Activated naive CD4-positive, alpha-beta T cell treated with Interleukin-2 at 50 U/mL for 16 hours (primary cell): ENCODE measurements around the gene SCN5A.
"Not testable (repeated sequence)": the region's sequence is repeated elsewhere in the genome, so short reads cannot be mapped to it uniquely, and the experiment has no call there.

Experiments
- DNase-seq: peaks from one replicate; pipeline ENCODE4 v3.0.0-alpha.2; 2020

Gene SCN5A

DNA sequence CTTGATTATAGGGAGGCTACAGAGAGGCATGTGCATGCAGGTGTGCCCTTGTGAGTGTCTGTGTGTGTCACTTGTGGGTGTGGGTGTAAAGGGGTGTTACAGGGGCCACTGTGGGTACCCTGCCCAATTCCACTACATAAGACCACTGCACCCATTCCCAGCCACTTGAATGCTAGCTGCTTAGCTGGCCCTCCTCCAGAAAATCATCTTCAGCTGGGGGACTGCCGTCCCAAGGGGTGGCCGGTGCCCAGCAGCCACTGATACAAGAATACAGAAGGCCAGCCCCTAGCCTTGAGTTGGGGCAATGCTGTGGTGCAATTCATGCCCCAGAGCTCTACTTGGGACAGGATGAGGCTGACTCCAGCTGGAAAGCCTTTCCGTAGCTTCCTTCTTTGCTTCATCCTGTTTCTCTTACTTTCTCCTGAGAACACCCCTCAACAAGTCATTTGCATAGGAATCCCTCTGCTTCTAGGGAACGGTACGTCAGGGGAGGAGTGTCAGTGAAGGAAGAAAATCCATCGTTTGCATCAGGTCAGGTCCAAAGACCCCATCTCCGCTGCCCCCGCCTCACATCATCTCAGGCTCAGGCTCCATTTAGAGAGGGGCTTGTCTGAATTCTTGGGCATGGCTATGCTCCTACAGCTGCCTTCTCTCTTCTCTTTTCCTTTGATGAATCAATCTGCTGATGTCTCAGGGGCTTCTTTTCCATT, 72.0 kb downstream of the SCN5A start:
- DNase-seq: no peak

DNA sequence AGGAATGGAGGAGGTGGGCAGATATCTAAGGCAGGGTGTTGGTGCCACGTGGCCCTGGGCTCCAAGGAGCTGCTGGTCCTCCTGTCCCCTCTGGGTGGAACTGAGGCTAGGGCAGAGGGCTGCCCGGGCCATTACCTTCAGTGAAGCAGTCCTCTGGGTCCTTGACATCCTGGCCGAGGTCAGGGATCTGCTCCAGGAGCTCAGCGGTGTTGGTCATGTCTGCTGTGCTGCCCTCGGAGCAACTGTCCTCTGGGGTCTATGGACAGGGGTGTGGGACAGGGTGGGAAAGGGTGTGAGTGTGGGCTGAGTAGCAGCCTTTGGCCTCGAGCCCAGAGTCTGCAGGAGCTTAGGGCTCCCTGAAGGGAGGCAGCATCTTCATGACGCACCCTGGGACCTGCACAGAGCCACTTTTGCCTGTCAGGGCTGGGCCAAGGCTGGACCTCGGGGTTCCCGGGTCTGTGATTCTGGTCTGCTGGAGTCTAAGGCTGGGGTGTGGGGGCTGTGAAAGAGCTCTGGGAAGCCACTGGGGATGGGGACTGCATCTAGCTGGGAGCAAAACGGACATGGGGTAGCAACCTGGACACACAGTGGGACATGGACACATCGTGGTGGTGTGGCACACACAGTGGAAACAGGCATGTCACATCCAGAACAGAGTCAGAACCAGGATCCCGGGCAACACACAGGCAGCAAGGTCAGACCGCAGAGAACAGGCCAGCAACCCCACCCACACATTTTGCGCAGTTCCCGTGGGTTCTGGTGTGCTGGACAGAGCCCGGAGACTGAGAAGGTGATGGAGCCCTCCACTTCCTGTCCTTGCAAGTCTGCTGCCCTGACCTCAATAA, 72.7 kb downstream of the SCN5A start:
- no peak for DNase-seq

DNA sequence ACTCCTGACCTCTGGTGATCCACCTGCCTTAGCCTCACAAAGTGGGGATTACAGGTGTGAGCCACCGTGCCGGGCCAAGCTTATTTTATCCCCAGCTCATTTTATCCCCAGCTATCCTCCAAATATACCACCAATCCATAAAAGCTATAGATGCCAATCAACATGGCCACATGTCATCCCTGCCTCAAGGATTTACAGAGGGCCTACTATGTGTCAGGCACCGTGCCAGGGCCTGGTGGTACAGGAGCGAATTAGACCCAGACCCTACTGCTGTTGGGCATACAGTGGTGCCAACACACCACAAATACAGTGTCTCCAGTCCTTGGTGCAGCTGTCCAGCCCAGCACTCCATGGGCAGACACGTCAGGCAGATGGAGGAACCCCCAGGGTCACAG, 73.4 kb downstream of the SCN5A start:
- no peak for DNase-seq

DNA sequence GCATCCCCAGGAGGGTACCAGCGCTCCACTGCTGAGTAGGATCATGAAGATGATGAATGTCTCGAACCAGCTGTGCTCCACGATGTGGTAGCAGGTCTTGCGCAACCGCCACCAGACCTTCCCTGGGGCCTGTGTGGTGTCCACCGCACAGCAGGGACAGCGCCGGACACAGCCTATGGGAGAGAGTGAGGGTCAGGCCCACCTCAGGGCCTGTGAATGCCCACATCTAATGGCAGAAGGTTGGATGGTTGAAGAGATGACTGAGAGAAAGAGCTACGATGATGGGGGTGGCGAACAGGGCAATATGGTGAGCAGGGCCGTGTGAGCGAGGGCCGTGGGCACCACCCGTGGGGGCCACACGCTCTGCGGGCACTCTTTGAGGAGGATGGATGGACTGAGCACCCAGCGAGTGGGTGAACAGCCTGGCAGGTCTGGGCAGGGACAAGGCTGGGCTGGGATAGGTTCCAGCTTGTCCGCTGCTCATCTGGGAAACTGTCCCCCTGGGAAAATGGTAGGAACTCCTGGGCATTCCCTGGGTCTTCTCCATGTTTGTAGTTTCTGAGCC, 74.1 kb downstream of the SCN5A start:
- no peak for DNase-seq

DNA sequence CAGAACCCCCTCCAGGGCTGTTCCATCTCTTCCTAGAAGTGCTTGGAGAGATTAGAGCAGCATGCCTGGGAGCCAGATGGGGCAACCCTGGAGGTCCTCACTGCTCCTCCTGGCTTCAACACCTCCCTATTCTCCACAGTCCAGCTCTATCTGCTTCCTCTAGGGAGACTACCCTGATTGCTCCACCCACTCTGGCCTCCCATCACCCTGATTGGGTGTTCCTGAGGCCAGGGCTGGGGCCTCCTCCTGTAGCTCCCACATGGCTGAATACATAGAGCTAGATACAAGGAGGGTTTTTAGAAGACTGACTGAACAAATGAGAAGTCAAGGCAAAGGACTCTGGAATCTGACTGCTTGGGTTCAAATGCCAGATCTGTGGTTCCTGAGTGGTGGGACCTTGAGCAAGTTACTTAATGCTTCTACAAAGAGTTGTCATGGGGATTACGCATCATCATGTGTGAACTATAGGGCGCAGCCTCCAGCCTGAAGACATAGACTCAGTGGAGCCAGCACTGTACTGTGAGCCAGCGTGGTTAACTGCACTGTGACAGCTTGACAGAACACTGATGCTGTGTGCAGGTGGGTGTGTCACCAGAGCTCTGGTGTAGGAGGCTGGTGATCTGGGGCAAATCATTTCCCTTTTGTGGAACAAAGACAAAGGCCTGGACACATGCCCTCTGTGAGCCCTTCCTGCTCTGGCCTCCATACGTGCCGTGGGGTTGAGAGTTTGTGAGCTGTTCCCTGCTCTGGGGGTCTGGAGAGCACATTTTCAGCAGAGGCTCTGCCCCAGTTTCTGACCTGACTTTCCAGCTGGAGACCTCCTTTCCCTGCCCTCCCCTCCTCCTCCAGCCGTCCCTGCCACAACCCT, 74.8 kb downstream of the SCN5A start:
- DNase-seq: no peak

DNA sequence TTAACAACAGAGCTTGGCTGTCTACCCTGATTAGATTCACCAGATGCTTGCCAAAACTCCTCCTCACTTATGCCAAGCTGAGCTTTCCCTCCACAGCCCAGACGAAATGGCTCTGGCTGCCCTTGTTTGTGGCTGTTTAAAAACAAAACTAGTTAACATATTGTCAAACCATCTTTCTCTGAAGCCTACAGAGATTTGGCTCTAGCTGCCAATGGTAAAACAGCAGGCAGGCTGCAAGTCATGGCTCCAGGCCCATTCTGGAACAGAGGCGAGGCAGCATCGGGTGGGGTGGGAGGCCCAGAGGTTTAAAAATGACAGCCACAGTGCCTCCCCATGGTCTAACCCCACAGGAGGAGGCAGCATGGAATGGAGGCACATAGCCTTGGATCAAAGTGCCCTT, 75.9 kb downstream of the SCN5A start:
- no peak for DNase-seq

GRCh38 chr3:38573111-38573510, 76.4 kb downstream of the SCN5A start:
- DNase-seq: no peak

GRCh38 chr3:38567498-38567897, 82.0 kb downstream of the SCN5A start:
- DNase-seq: no peak

DNA sequence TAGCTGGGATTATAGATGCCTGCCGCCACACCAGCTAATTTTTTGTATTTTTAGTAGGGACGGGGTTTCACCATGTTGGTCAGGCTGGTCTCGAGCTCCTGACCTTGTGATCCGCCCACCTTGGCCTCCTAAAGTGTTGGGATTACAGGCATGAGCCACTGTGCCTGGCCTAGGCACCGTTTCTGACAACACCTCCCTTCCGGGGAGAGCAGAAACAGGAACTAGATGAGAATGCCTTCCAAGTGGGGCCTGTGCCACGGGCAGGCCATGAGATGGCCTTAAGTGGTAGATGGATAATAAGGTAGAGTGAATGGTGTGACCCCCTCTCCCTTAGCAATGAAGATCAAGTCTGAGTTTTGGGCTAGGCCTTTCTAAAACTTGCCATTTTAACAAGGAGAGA, 82.7 kb downstream of the SCN5A start:
- not testable (repeated sequence) for DNase-seq

- no peak for DNase-seq
Measured at GRCh38 chr3:38566215-38566528, 83.3 kb downstream of the SCN5A start.

DNA sequence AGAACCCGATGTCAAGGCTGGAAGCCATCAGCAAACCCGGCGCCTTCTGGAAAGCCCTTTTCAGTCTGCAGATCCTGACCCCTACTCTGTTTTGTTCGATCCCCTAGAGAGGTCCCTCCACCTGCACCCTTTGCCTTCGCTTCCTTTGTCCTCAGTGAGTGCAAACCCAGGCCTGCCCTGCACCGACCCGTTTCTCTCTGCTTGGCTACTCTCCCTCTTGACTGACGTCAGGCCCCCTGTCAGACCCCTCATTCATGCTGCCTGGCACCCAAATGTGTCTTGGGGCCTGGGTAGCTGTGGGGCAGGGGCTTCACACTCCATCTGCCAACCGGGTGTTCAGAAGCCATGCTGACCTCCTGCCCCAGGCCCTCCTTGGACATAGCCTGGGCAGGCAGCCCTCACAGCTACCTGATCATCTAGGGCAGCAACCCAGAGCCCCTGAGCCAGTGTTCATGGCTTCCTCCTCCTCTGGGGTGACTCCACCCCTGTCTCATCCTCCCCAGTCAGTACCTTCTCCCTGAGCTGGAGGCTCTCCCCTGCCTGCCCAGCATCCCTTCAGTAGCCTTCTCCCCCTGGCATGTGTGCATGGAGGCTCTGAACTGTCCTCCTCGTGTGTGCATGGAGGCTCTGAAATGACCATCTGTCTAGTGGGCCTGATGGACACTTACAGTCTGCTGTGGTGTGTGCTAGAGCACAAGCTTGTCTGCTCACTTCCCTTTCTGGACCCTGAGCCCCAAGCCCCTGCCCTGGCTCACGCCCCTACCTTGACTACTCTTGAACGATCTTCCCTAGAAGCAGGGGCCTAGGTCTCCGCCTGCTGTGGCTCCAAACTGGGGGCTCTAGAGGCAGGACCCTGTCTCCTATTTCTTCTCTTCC, 83.9 kb downstream of the SCN5A start:
- DNase-seq: no peak

- no peak for DNase-seq
Measured at GRCh38 chr3:38564631-38565338, 84.7 kb downstream of the SCN5A start.

DNA sequence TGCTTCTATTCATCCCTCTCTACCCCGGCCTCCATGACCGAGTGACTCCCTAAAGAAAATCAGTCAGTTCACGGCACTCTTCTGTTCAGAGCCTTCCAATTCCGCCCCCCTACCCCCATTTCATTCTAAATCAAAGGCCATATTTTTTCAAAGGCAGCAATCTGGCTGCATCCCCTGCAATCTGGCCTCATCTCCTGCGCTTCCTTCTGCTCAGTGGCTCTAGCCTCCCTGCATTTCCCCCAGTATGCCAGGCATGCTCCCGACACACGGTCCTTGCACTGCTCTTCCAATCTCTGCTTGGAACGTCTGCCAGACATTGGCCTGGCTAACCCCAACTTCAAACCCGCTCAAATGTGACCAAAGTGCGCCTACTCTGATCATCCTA, 85.6 kb downstream of the SCN5A start:
- DNase-seq: no peak

DNA sequence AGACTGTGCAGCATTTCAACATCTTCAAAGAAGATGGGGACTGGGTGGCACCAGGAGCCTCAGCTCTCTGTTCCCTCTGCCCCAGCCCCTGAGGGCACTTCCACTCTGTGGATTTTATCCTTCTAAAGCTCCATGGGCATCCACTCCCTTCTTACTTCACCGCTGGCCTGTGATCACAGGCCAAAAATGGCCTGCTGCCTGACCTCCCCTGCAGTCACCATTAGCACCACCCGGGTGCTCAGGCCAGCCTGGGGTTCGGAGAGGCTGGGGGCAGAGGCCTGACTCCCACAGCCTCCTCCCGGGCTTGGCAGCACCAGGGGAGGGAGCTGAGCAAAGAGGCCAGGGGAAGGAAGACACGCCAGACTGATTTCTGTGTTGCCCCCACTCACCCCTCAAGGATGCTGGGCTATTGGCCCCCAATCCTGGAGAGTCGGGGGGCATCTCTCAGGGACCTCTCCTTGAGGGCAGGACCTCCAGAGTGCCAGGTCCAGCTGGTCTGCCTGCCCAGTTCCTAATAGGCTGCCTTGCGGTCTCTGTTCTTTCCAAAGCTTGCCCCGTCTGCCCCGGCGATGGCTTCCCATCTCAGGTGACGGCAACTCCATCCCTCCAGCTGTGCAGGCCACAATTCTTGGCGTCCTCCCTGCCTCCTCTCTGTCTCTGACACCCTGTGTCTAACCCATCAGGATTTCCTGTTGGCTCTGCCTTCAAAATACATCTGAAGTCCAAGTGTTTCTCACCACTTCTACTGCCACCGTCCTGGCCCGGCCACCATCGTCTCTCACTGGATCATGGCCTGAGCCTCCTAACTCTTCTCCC, 86.2 kb downstream of the SCN5A start:
- no peak for DNase-seq

DNA sequence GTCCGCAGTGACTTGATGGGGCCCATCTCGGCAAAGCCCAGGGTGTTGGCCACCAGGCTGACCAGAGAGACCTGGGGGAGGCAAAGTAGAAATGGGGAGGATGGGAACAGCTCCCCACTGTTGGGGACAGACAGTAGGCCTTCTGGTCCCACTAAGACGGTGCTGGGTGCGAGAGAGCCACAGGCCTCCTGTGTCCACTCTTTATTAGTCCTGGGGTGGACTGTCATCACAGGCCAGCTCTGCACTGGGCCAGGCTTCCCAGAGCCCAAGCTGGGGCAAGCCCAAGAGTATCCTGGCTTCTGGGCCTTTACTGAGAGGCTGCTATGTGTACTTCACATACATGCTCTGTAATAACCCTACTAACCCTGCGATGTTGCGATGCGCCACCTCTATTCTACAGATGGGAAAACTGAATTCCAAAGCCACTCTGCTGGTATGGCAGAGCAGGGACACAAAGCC, 87.0 kb downstream of the SCN5A start:
- no peak for DNase-seq

DNA sequence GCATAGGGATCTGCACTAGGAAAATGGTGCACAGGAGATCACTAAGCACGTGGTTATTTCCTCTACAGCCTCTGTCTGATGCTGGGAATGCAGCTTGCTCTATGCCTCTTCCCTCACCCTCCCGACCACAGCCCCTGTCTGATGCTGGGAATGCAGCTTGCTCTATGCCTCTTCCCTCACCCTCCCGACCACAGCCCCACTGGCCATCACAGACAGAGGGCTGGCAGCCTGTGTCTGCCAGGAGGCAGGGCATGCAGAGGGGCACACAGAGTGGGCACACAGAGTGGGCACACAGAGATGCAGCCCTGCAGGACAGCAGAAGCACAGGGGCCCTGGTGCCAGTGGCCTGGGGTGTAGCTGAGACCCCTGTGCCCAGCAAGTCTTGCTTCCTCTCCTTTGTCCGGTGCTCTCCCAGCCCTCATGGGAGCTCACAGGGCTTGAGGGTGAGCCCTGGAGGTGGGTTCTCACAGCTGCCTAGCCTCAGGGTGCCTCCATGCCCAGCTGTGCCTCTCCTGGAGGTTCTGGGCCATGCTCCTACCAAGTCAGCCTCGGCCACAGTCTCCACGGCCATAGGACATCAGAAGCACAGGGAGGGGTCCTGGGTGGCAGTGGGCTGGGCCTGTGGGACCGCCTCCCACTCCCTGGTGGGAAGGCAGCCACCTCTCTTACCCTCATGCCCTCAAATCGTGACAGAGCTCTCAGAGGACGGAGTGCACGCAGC, 87.6 kb downstream of the SCN5A start:
- no peak for DNase-seq

GRCh38 chr3:38560996-38561717, 88.3 kb downstream of the SCN5A start:
- DNase-seq: no peak

DNA sequence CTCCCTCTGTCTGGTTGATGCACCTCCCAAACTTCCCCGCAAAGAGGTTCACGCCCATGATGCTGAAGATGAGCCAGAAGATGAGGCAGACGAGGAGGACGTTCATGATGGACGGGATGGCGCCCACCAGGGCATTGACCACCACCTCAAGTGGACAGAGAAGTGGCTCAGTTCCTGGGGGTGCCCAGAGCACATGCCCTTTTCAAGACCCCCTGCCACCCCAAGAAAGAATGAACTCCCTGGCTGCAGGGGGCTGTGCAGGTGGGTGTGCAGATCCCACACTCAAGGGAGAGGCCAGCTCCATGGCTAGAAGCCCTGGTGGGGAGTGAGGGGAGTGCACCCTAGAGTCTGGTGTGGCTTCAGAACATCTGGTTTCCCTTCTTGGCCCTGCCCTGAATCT, 89.2 kb downstream of the SCN5A start:
- no peak for DNase-seq

- no peak for DNase-seq
Measured at GRCh38 chr3:38558864-38559263, 90.6 kb downstream of the SCN5A start.
